MM.1S (cell line): Measurements from ENCODE around the gene GAB1.

Source experiments
- EZH2 ChIP-seq: fragments of 300-600 bp; sonication (generic); optimal IDR thresholded peaks from 2 replicates; pipeline ENCODE3; 2017; ENCODE audit warnings: low read depth, mild to moderate bottlenecking, antibody characterized with exemption, low read length, mixed read lengths
- TF ChIP-seq, protein P1 (sequence below): fragments of 300-600 bp; sonication (generic); IDR thresholded peaks from 2 replicates; pipeline ENCODE4 v1.5.1; 2016; ENCODE audit warnings: antibody characterized with exemption, low read length, mixed read lengths

DNA sequence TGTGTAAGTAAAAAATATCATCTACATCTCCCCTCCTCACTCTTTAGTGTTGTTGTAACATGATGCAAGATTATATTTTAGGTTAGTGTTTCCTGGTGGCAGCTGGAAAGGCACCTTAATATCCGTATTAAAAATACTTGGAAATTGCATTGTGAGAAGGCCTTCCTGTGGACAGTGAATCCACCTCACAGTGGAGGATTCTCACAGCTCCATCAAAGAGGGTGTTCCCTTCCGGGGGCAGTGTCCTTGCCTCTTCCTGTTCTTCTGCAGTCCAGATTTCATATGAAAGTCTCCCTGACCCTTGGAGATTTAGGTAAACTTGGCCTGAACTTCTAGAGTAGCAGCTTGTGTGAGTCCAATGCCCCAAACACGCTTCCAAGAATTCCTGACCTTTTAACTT, 29.9 kb upstream of the GAB1 start:
- TF ChIP-seq, protein P1, sequence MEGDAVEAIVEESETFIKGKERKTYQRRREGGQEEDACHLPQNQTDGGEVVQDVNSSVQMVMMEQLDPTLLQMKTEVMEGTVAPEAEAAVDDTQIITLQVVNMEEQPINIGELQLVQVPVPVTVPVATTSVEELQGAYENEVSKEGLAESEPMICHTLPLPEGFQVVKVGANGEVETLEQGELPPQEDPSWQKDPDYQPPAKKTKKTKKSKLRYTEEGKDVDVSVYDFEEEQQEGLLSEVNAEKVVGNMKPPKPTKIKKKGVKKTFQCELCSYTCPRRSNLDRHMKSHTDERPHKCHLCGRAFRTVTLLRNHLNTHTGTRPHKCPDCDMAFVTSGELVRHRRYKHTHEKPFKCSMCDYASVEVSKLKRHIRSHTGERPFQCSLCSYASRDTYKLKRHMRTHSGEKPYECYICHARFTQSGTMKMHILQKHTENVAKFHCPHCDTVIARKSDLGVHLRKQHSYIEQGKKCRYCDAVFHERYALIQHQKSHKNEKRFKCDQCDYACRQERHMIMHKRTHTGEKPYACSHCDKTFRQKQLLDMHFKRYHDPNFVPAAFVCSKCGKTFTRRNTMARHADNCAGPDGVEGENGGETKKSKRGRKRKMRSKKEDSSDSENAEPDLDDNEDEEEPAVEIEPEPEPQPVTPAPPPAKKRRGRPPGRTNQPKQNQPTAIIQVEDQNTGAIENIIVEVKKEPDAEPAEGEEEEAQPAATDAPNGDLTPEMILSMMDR, result no peak
- no peak for TF ChIP-seq EZH2
